Neural progenitor cell (in vitro differentiated cells): ENCODE data around the gene FSTL1.

Experiments
- CTCF ChIP-seq: fragments of 200-600 bp; sonication (generic); IDR thresholded peaks from 2 replicates; pipeline ENCODE4 v1.5.1; 2017; ENCODE audit warnings: antibody characterized with exemption, mild to moderate bottlenecking
- EZH2 ChIP-seq: fragments of 200-600 bp; sonication (generic); IDR thresholded peaks from 2 replicates; pipeline ENCODE4 v1.6.1; 2017; ENCODE audit warnings: antibody characterized with exemption, mild to moderate bottlenecking, moderate library complexity
- EZH2phosphoT487 ChIP-seq: fragments of 200-600 bp; sonication (generic); IDR thresholded peaks from 2 replicates; pipeline ENCODE4 v1.6.1; 2017; ENCODE audit warnings: antibody characterized with exemption

- TF ChIP-seq CTCF = no peak
- no peak for TF ChIP-seq EZH2phosphoT487
- no peak for TF ChIP-seq EZH2
Measured at GRCh38 chr3:120472121-120472844, 21.5 kb upstream of the FSTL1 start.
